Measurements from ENCODE around the gene SLC24A3.

SLC24A3 gene

GRCh38 chr20:19740512-19740911 is 528.1 kb downstream of the SLC24A3 start:
- Histone ChIP-seq H3K4me3 (ENCODE audit: low read length) (no peak overlapping the region), H3K27ac (ENCODE audit: low read depth, low read length) (no peak overlapping the region), H3K9ac (ENCODE audit: low read depth, low read length) (no peak overlapping the region), H3K4me1 (ENCODE audit: insufficient read depth, low read length) (peaks cover 9% of the 10 kb centered on the region; the same call in 1 of the 2 replicates), H3K9me3 (ENCODE audit: insufficient read depth, low read depth, low read length) (peaks cover 1% of the 10 kb centered on the region; the same call in 1 of the 2 replicates), H3K27me3 (ENCODE audit: insufficient read depth, low read length) (no peaks in the 10 kb centered on the region), H3K36me3 (ENCODE audit: insufficient read depth, low read length) (no peaks in the 10 kb centered on the region)
- 56% methylated on average over 3 of the region's 3 CpGs for WGBS

- Histone ChIP-seq H3K27me3 (ENCODE audit: insufficient read depth, low read length) (no peaks in the 10 kb centered on the region), H3K4me3 (ENCODE audit: low read length) (no peak overlapping the region), H3K4me1 (ENCODE audit: insufficient read depth, low read length) (0 out of 2 replicates have a peak, but pooled peaks cover 5% of the 10 kb centered on the region), H3K36me3 (ENCODE audit: insufficient read depth, low read length) (no peaks in the 10 kb centered on the region), H3K27ac (ENCODE audit: low read depth, low read length) (no peak overlapping the region), H3K9me3 (ENCODE audit: insufficient read depth, low read depth, low read length) (peaks cover 6% of the 10 kb centered on the region; the same call in 1 of the 2 replicates), H3K9ac (ENCODE audit: low read depth, low read length) (no peak overlapping the region)
- WGBS, result 96% methylated on average over 2 of the region's 2 CpGs
Measured at GRCh38 chr20:19741924-19742323, 529.5 kb downstream of the SLC24A3 start.

GRCh38 chr20:19742974-19743639 is 530.7 kb downstream of the SLC24A3 start:
- Histone ChIP-seq H3K9ac (ENCODE audit: low read depth, low read length) (no peak overlapping the region), H3K4me1 (ENCODE audit: insufficient read depth, low read length) (0 out of 2 replicates have a peak, but pooled peaks cover 5% of the 10 kb centered on the region), H3K9me3 (ENCODE audit: insufficient read depth, low read depth, low read length) (peaks cover 6% of the 10 kb centered on the region; the same call in 1 of the 2 replicates), H3K4me3 (ENCODE audit: low read length) (no peak overlapping the region), H3K27me3 (ENCODE audit: insufficient read depth, low read length) (no peaks in the 10 kb centered on the region), H3K27ac (ENCODE audit: low read depth, low read length) (no peak overlapping the region), H3K36me3 (ENCODE audit: insufficient read depth, low read length) (no peaks in the 10 kb centered on the region)
- WGBS, result 87% methylated on average over 9 of the region's 9 CpGs

- H3K36me3 ChIP-seq (ENCODE audit: insufficient read depth, low read length), result no peaks in the 10 kb centered on the region
- H3K27me3 ChIP-seq (ENCODE audit: insufficient read depth, low read length), result no peaks in the 10 kb centered on the region
- peaks cover 6% of the 10 kb centered on the region; the same call in 1 of the 2 replicates for H3K9me3 ChIP-seq (ENCODE audit: insufficient read depth, low read depth, low read length)
- 60% methylated on average over 1 of the region's 1 CpG for WGBS
- no peak overlapping the region for H3K27ac ChIP-seq (ENCODE audit: low read depth, low read length)
- H3K4me1 ChIP-seq (ENCODE audit: insufficient read depth, low read length), result 0 out of 2 replicates have a peak, but pooled peaks cover 5% of the 10 kb centered on the region
- H3K9ac ChIP-seq (ENCODE audit: low read depth, low read length), result no peak overlapping the region
- H3K4me3 ChIP-seq (ENCODE audit: low read length), result no peak overlapping the region
Measured at GRCh38 chr20:19743640-19743995, 531.2 kb downstream of the SLC24A3 start.

GRCh38 chr20:19745106-19745505 is 532.7 kb downstream of the SLC24A3 start:
- H3K27ac ChIP-seq (ENCODE audit: low read depth, low read length), result no peak overlapping the region
- 0 out of 2 replicates have a peak, but pooled peaks cover 5% of the 10 kb centered on the region for H3K4me1 ChIP-seq (ENCODE audit: insufficient read depth, low read length)
- H3K9me3 ChIP-seq (ENCODE audit: insufficient read depth, low read depth, low read length), result peaks cover 6% of the 10 kb centered on the region; the same call in 1 of the 2 replicates
- no peak overlapping the region for H3K9ac ChIP-seq (ENCODE audit: low read depth, low read length)
- H3K36me3 ChIP-seq (ENCODE audit: insufficient read depth, low read length), result no peaks in the 10 kb centered on the region
- 89% methylated on average over 3 of the region's 3 CpGs for WGBS
- no peaks in the 10 kb centered on the region for H3K27me3 ChIP-seq (ENCODE audit: insufficient read depth, low read length)
- H3K4me3 ChIP-seq (ENCODE audit: low read length), result no peak overlapping the region

- H3K4me1 ChIP-seq (ENCODE audit: insufficient read depth, low read length), result 0 out of 2 replicates have a peak, but pooled peaks cover 5% of the 10 kb centered on the region
- no peak overlapping the region for H3K27ac ChIP-seq (ENCODE audit: low read depth, low read length)
- peaks cover 6% of the 10 kb centered on the region; the same call in 1 of the 2 replicates for H3K9me3 ChIP-seq (ENCODE audit: insufficient read depth, low read depth, low read length)
- H3K27me3 ChIP-seq (ENCODE audit: insufficient read depth, low read length), result no peaks in the 10 kb centered on the region
- no peaks in the 10 kb centered on the region for H3K36me3 ChIP-seq (ENCODE audit: insufficient read depth, low read length)
- H3K4me3 ChIP-seq (ENCODE audit: low read length), result no peak overlapping the region
- WGBS, result 100% methylated on average over 1 of the region's 1 CpG
- H3K9ac ChIP-seq (ENCODE audit: low read depth, low read length), result no peak overlapping the region
Measured at GRCh38 chr20:19745584-19745983, 533.1 kb downstream of the SLC24A3 start.

GRCh38 chr20:19746396-19746795 is 534.0 kb downstream of the SLC24A3 start:
- H3K36me3 ChIP-seq (ENCODE audit: insufficient read depth, low read length), result no peaks in the 10 kb centered on the region
- WGBS, result 100% methylated on average over 1 of the region's 1 CpG
- peaks cover 6% of the 10 kb centered on the region; the same call in 1 of the 2 replicates for H3K9me3 ChIP-seq (ENCODE audit: insufficient read depth, low read depth, low read length)

GRCh38 chr20:19747903-19748302 is 535.5 kb downstream of the SLC24A3 start:
- Histone ChIP-seq H3K27me3 (ENCODE audit: insufficient read depth, low read length) (no peaks in the 10 kb centered on the region), H3K9me3 (ENCODE audit: insufficient read depth, low read depth, low read length) (peaks cover 6% of the 10 kb centered on the region; the same call in 1 of the 2 replicates), H3K27ac (ENCODE audit: low read depth, low read length) (no peak overlapping the region), H3K9ac (ENCODE audit: low read depth, low read length) (no peak overlapping the region), H3K4me1 (ENCODE audit: insufficient read depth, low read length) (0 out of 2 replicates have a peak, but pooled peaks cover 5% of the 10 kb centered on the region), H3K36me3 (ENCODE audit: insufficient read depth, low read length) (no peaks in the 10 kb centered on the region), H3K4me3 (ENCODE audit: low read length) (no peak overlapping the region)
- 95% methylated on average over 2 of the region's 4 CpGs for WGBS

More at GRCh38 chr20:19746396-19746795, 534.0 kb downstream of the SLC24A3 start:
- Histone ChIP-seq H3K4me1 (ENCODE audit: insufficient read depth, low read length) (0 out of 2 replicates have a peak, but pooled peaks cover 5% of the 10 kb centered on the region), H3K4me3 (ENCODE audit: low read length) (no peak overlapping the region), H3K9ac (ENCODE audit: low read depth, low read length) (no peak overlapping the region), H3K27me3 (ENCODE audit: insufficient read depth, low read length) (no peaks in the 10 kb centered on the region), H3K27ac (ENCODE audit: low read depth, low read length) (no peak overlapping the region)

GRCh38 chr20:19748681-19749080 is 536.2 kb downstream of the SLC24A3 start:
- H3K9ac ChIP-seq (ENCODE audit: low read depth, low read length), result no peak overlapping the region
- H3K9me3 ChIP-seq (ENCODE audit: insufficient read depth, low read depth, low read length), result peaks cover 6% of the 10 kb centered on the region; the same call in 1 of the 2 replicates
- WGBS, result no CpG with 5 or more reads among the region's 2 CpGs
- no peaks in the 10 kb centered on the region for H3K36me3 ChIP-seq (ENCODE audit: insufficient read depth, low read length)
- no peaks in the 10 kb centered on the region for H3K27me3 ChIP-seq (ENCODE audit: insufficient read depth, low read length)
- no peak overlapping the region for H3K27ac ChIP-seq (ENCODE audit: low read depth, low read length)
- no peak overlapping the region for H3K4me3 ChIP-seq (ENCODE audit: low read length)
- H3K4me1 ChIP-seq (ENCODE audit: insufficient read depth, low read length), result 0 out of 2 replicates have a peak, but pooled peaks cover 2% of the 10 kb centered on the region

GRCh38 chr20:19749618-19750071 is 537.2 kb downstream of the SLC24A3 start:
- Histone ChIP-seq H3K27ac (ENCODE audit: low read depth, low read length) (no peak overlapping the region), H3K27me3 (ENCODE audit: insufficient read depth, low read length) (no peaks in the 10 kb centered on the region), H3K4me3 (ENCODE audit: low read length) (no peak overlapping the region), H3K36me3 (ENCODE audit: insufficient read depth, low read length) (no peaks in the 10 kb centered on the region), H3K9ac (ENCODE audit: low read depth, low read length) (no peak overlapping the region), H3K4me1 (ENCODE audit: insufficient read depth, low read length) (no peaks in the 10 kb centered on the region), H3K9me3 (ENCODE audit: insufficient read depth, low read depth, low read length) (peaks cover 6% of the 10 kb centered on the region; the same call in 1 of the 2 replicates)
- 26% methylated on average over 2 of the region's 3 CpGs for WGBS

- H3K9me3 ChIP-seq (ENCODE audit: insufficient read depth, low read depth, low read length), result peaks cover 6% of the 10 kb centered on the region; the same call in 1 of the 2 replicates
- H3K9ac ChIP-seq (ENCODE audit: low read depth, low read length), result no peak overlapping the region
- H3K27me3 ChIP-seq (ENCODE audit: insufficient read depth, low read length), result no peaks in the 10 kb centered on the region
- no peak overlapping the region for H3K27ac ChIP-seq (ENCODE audit: low read depth, low read length)
- WGBS, result 91% methylated on average over 4 of the region's 4 CpGs
- no peaks in the 10 kb centered on the region for H3K36me3 ChIP-seq (ENCODE audit: insufficient read depth, low read length)
- H3K4me3 ChIP-seq (ENCODE audit: low read length), result no peak overlapping the region
- no peaks in the 10 kb centered on the region for H3K4me1 ChIP-seq (ENCODE audit: insufficient read depth, low read length)
Measured at GRCh38 chr20:19750101-19750606, 537.7 kb downstream of the SLC24A3 start.
